Stimulated activated naive B cell treated with anti-CD40 and anti-IgM and Interleukin-4, amounts not matched to agents 10 μg/mL and 1 μg/mL and 100 μg/mL, for 72 hours (primary cell): ENCODE measurements around the gene LSM2.
"Not testable (repeated sequence)": the region's sequence is repeated elsewhere in the genome, so short reads cannot be mapped to it uniquely, and the experiment has no call there.

ENCODE experiments used
- ATAC-seq, 2 donors: fragments of 150-1000 bp; cut with Tn5 transposase; replicated peaks; 2 replicates each; pipeline ENCODE4 v1.10.0; 2021; ENCODE audit warnings: moderate library complexity in 1 of 2
- DNase-seq: peaks from one replicate; pipeline ENCODE4 v3.0.0; 2021
- H3K27ac Mint-ChIP-seq: one replicate; pipeline ENCODE4 v1.8.0; 2022; ENCODE audit warnings: mild to moderate bottlenecking, mixed read lengths
- H3K27me3 Mint-ChIP-seq, 2 donors: one replicate each; pipeline ENCODE4 v1.8.0; 2022; ENCODE audit warnings: mixed read lengths in 2 of 2
- H3K36me3 Mint-ChIP-seq, 2 donors: one replicate each; pipeline ENCODE4 v1.8.0; 2022; ENCODE audit warnings: mixed read lengths in 2 of 2, mild to moderate bottlenecking in 1 of 2
- H3K4me1 Mint-ChIP-seq, 2 donors: one replicate each; pipeline ENCODE4 v1.8.0; 2022; ENCODE audit warnings: mixed read lengths in 2 of 2, mild to moderate bottlenecking in 1 of 2
- H3K4me3 Mint-ChIP-seq, 2 donors: one replicate each; pipeline ENCODE4 v1.8.0; 2022; ENCODE audit warnings: mild to moderate bottlenecking in 2 of 2, mixed read lengths in 2 of 2, moderate library complexity in 1 of 2
- H3K9me3 Mint-ChIP-seq, 2 donors: one replicate each; pipeline ENCODE4 v1.8.0; 2022; ENCODE audit warnings: mixed read lengths in 2 of 2, mild to moderate bottlenecking in 1 of 2

LSM2 gene

DNA sequence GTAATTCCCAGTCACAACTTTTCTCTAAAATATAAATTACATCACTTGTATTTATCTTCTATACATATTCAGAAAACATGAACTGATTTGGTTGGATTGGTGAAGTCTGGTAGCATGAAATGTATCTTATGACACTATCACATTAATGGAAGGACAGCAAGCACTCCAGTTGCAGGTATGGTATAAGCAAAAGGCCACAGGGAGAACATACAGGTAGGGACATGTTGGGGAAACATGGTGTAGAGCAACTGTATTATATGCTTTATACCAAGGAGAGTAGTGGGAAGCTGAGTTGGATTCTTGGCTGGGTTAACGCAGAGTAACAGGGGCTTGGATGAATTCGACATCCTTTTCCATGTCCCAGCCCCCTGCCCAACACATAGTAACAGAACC lies 9.8 kb downstream of the LSM2 start:
- ATAC-seq, result no peak
- Mint-ChIP-seq H3K9me3 (no peaks in the 10 kb centered on the region), H3K36me3 (peaks cover 20 to 27% of the 10 kb centered on the region in 2 donors), H3K4me3 (no peak overlapping the region), H3K4me1 (peaks cover 25 to 46% of the 10 kb centered on the region in 2 donors), H3K27ac (no peak overlapping the region), H3K27me3 (no peaks in the 10 kb centered on the region)
- DNase-seq, result no peak

DNA sequence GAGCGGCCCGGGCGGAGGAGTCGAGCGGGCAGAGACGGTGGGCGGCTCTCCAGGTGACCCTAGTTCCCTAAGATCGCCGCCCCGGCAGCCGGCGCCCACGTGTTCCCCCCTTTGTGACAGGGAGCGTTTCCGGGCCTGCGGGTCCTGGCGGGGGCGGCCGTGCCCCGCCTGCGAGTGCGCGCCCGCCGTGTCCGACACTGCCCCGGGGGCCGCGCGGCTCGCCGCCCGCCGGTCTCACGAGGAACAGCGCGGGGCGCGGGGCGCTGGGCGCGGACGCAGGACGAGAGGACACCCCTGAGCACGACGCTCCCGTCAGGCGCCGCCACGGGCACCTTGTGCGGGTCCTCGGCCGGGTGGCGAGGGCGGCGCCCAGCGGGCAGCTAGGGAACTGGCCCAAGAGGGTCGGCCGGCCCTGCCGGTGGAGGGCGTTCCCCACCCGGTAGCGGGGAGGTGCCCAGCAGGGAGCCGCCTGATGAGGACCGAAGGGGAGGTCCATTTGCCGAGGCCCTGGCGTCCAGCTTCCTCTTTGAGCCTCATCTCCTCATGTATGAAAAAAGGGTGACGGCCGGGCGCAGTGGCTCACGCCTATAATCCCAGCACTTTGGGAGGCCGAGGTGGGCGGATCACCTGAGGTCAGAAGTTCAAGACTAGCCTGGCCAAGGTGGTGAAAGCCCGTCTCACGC lies 11.0 kb downstream of the LSM2 start, which contains the start of gene VARS1:
VARS1 (minus strand) TSS at position 137 of the 683 bp plus-strand sequence. CDS start 535 bp downstream, outside the sequence.
- H3K9me3 Mint-ChIP-seq, result no peaks in the 10 kb centered on the region
- H3K27ac Mint-ChIP-seq, result peak within 1 kb of the TSS; percentile 98
- ATAC-seq (peak; percentile 90 to 92), DNase-seq (peak; percentile 90)
- no peaks in the 10 kb centered on the region for H3K27me3 Mint-ChIP-seq
- peak within 1 kb of the TSS; percentile 85 to 95 for H3K4me3 Mint-ChIP-seq
- peaks cover 31 to 57% of the 10 kb centered on the region in 2 donors for H3K4me1 Mint-ChIP-seq
- H3K36me3 Mint-ChIP-seq, result peaks cover 21 to 33% of the 10 kb centered on the region in 2 donors

DNA sequence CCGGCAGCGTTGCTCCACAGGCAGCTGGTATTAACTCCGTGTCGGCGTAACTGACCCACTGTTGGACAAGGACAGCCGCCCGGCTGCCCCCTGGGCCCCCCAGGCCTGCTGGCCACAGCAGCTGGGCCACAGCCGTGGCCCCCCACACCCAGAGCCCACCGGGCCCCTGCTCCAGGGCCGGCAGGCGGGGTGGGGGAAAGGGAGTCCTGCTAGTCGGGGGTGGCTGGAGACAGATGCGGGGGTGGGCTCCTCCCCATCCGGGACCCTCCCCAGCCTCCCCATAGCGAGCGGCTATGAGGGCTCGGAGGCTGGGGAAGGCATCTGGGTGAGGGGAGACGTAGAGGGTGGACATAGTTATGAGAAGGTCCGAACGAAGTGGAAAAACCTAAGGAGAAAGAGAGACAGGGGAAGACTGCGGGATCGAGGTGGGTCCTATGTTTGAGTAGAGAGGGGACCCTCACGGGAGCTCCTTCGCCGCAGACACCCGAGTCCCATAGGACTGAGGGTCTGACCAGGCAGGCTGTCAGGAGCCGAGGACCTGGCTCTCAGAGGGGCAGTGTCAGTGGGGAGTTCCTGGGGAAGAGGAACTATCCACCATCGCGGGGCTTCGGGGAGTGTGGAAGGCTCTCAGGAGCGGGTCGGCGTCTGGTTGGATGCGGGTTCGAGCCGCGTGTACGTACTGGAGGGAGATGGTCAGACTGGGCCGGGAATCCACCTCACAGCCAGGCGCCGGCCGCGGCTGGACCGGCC lies 11.7 kb downstream of the LSM2 start:
- Mint-ChIP-seq H3K27me3 (no peaks in the 10 kb centered on the region), H3K4me1 (peaks cover 34 to 62% of the 10 kb centered on the region in 2 donors), H3K4me3 (peak overlapping the region; percentile 85 to 95), H3K9me3 (no peaks in the 10 kb centered on the region), H3K36me3 (peaks cover 23 to 37% of the 10 kb centered on the region in 2 donors), H3K27ac (peak overlapping the region; percentile 98)
- peak; percentile 52 to 53 for ATAC-seq
- no peak for DNase-seq

- H3K4me1 Mint-ChIP-seq, result peaks cover 37 to 67% of the 10 kb centered on the region in 2 donors
- DNase-seq (no peak), ATAC-seq (no peak)
- H3K27ac Mint-ChIP-seq, result peak overlapping the region; percentile 98
- peaks cover 26 to 41% of the 10 kb centered on the region in 2 donors for H3K36me3 Mint-ChIP-seq
- H3K9me3 Mint-ChIP-seq, result no peaks in the 10 kb centered on the region
- H3K4me3 Mint-ChIP-seq, result peak overlapping the region; percentile 85 to 95
- no peaks in the 10 kb centered on the region for H3K27me3 Mint-ChIP-seq
Measured at GRCh38 chr6:31794294-31794865, 12.4 kb downstream of the LSM2 start.

GRCh38 chr6:31793927-31794245 lies 12.9 kb downstream of the LSM2 start:
- not testable (repeated sequence) for H3K27me3 Mint-ChIP-seq, H3K9me3 Mint-ChIP-seq, DNase-seq, ATAC-seq
- peaks cover 26 to 41% of the 10 kb centered on the region in 2 donors for H3K36me3 Mint-ChIP-seq
- peaks cover 40 to 71% of the 10 kb centered on the region in 2 donors for H3K4me1 Mint-ChIP-seq
- H3K27ac Mint-ChIP-seq, result peak overlapping the region; percentile 27
- H3K4me3 Mint-ChIP-seq, result peak overlapping the region; percentile 85 to 95

DNA sequence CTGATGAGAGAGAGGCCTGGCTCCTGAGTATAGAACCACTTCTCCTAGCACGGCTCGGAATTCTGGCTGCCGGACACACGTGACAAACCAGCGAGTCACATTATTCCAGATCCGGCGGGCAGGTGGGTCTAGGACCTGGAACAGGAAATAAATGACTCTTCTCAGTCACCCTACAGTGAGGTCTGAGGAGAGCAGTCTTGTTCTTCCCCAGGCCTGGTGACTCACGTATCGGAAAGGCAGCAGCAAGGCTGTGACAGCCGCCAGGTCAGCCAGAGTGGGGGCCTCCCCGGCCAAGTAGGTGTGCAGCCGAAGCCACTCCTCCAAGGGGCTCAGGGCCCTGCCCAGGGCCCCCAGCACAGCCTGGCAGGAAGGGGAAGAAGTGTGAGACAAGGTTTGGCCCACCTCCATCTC lies 14.0 kb downstream of the LSM2 start:
- Mint-ChIP-seq H3K36me3 (peaks cover 26 to 37% of the 10 kb centered on the region in 2 donors), H3K4me1 (peaks cover 37 to 63% of the 10 kb centered on the region in 2 donors), H3K27me3 (no peaks in the 10 kb centered on the region), H3K9me3 (no peaks in the 10 kb centered on the region), H3K4me3 (peak overlapping the region; percentile 33 to 61), H3K27ac (peak overlapping the region; percentile 89)
- DNase-seq (no peak), ATAC-seq (peak in 1 of 2 donors; percentile 21)

GRCh38 chr6:31792090-31792374 lies 14.7 kb downstream of the LSM2 start:
- Mint-ChIP-seq H3K9me3 (no peaks in the 10 kb centered on the region), H3K36me3 (peaks cover 24 to 37% of the 10 kb centered on the region in 2 donors), H3K4me3 (no peak overlapping the region), H3K27ac (no peak overlapping the region), H3K4me1 (peaks cover 33 to 56% of the 10 kb centered on the region in 2 donors), H3K27me3 (no peaks in the 10 kb centered on the region)
- ATAC-seq (no peak), DNase-seq (no peak)

GRCh38 chr6:31791324-31792089 lies 15.3 kb downstream of the LSM2 start:
- Mint-ChIP-seq H3K4me3 (peak overlapping the region in 1 of 2 donors; percentile 18), H3K9me3 (no peaks in the 10 kb centered on the region), H3K27ac (peak overlapping the region; percentile 27), H3K27me3 (no peaks in the 10 kb centered on the region), H3K4me1 (peaks cover 33 to 52% of the 10 kb centered on the region in 2 donors), H3K36me3 (peaks cover 24 to 37% of the 10 kb centered on the region in 2 donors)
- ATAC-seq, result no peak
- no peak for DNase-seq

DNA sequence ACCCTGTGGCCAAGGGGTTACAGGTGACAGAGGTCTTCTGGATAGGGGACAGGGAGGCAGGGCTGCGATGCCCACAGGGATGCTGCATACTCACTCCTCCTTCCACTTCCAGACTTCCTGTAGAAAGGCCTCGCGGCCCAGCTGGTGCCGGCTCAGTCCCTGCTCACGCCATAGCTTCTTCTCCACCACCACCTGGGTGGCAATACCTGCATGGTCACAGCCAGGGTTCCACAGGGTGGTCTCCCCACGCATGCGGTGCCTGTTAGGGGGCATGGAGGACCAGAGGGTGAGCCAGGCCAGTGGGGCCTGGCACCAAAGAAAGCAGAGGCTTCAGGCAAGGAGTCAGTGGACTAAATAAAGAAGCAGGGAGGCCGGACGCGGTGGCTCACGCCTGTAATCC lies 21.3 kb downstream of the LSM2 start:
- no peak for ATAC-seq
- Mint-ChIP-seq H3K4me3 (no peak overlapping the region), H3K27ac (no peak overlapping the region), H3K9me3 (no peaks in the 10 kb centered on the region), H3K27me3 (no peaks in the 10 kb centered on the region), H3K36me3 (peaks cover 47 to 48% of the 10 kb centered on the region in 2 donors), H3K4me1 (peaks cover 15 to 21% of the 10 kb centered on the region in 2 donors)
- no peak for DNase-seq

DNA sequence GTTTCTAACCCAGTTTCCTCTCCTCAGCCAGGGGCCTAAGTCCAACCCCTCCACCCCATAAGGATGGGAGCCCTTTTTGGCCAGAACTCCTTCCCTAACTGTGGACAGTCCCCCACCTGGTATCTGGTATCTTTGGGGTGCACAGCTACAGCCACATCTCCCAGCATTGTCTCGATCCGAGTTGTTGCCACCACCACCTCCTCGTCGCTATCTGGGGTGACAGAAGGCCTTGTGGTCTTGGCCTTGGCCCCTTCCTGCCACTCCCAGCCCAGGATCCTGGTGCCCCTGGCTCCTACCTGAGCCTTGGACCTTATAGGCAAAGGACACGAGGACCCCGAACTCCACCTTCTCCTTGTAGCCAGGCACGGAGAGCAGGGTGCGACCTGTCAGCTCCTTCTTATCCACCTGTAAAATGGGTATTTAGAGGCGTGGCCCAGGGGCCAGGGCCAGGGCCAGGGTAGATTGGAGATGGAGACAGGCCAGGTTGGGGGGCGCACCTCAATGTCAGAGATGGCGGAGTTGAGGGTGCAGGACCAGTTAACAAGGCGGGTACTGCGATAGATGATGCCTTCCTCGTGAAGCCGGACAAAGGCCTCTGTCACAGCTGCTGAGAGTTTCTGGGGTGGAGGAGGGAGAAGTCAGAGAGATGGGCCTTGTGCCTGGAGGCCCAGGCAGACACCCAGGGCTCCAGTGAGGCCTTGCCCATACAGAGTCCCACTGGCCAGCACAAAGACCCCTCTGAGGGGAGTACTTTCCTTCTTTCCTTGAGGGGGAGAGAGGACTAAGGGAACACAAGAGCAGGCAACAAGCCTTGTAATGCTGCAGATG lies 22.5 kb downstream of the LSM2 start:
- Mint-ChIP-seq H3K4me1 (peaks cover 11 to 13% of the 10 kb centered on the region in 2 donors), H3K27ac (peak overlapping the region; percentile 51), H3K9me3 (no peaks in the 10 kb centered on the region), H3K4me3 (no peak overlapping the region), H3K36me3 (peaks cover 50 to 52% of the 10 kb centered on the region in 2 donors), H3K27me3 (no peaks in the 10 kb centered on the region)
- no peak for ATAC-seq
- DNase-seq, result no peak

DNA sequence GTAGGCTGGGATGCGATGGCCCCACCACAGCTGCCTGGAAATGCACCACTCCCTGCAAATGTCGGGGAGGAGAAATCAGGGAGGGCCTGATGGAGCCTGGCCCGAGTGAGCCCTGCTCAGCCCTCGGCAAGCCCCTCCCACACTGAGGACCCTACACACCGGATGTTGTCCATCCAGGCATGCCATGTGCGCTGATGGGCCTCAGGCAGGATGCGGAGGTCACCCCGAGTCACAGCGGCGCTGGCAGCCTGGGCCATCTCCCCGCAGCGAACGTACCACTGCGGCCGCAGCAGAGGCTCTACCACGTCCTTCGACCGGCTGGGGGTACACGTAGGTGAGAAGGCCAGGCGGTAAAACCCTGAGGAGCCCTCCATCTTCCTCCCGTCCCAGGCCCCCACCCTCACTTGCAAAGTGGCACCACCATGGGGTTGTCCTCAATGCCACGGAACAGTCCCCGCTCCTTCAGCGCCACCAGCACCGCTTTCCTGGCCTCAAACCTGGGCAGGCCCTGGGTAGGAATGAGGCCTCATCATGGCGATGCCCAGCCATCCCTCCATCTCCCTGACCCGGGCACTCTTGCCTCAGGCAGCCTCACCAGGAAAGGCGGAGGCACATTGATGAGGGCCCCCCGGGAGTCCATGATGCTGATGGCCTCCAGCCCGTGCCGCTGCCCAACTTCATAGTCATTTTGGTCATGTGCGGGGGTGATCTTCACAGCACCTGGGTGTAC lies 24.5 kb downstream of the LSM2 start:
- Mint-ChIP-seq H3K4me1 (peaks cover 14 to 22% of the 10 kb centered on the region in 2 donors), H3K4me3 (no peak overlapping the region), H3K27me3 (no peaks in the 10 kb centered on the region), H3K36me3 (peaks cover 54 to 64% of the 10 kb centered on the region in 2 donors), H3K9me3 (no peaks in the 10 kb centered on the region), H3K27ac (peak overlapping the region; percentile 5)
- DNase-seq, result no peak
- no peak for ATAC-seq

- Mint-ChIP-seq H3K36me3 (peaks cover 57 to 68% of the 10 kb centered on the region in 2 donors), H3K4me1 (peaks cover 20 to 30% of the 10 kb centered on the region in 2 donors), H3K27ac (no peak overlapping the region), H3K9me3 (no peaks in the 10 kb centered on the region), H3K27me3 (no peaks in the 10 kb centered on the region), H3K4me3 (no peak overlapping the region)
- no peak for ATAC-seq
- DNase-seq, result no peak
Measured at GRCh38 chr6:31781244-31782125, 25.3 kb downstream of the LSM2 start.
